Vagina (tissue), 2 donors: ENCODE results near the gene SVOP. TPM values are rescaled to one million over a fixed set of nuclear protein-coding genes. Genes with fewer than 3 reads are reported as not detected.

Experiments
- DNase-seq, 2 donors: peaks; one replicate each; pipeline ENCODE4 v3.0.0-alpha.2; 2017; ENCODE audit errors: extremely low spot score in 2 of 2
- H3K27ac ChIP-seq: fragments of 200-600 bp; sonication (generic); one replicate; pipeline ENCODE4 v1.5.1; 2019
- H3K27me3 ChIP-seq: fragments of 200-600 bp; sonication (generic); one replicate; pipeline ENCODE4 v1.5.1; 2019
- H3K36me3 ChIP-seq, 2 donors: fragments of 200-600 bp; sonication (generic); one replicate each; pipeline ENCODE4 v1.5.1; 2017 to 2019
- H3K4me1 ChIP-seq: fragments of 200-600 bp; sonication (generic); one replicate; pipeline ENCODE4 v1.5.1; 2019
- H3K4me3 ChIP-seq, 2 donors: fragments of 200-600 bp; sonication (generic); 1 replicate in 1 of 2; 2 replicates in 1 of 2; pipeline ENCODE4 v1.5.1; 2016 to 2019
- H3K9me3 ChIP-seq: fragments of 200-600 bp; sonication (generic); one replicate; pipeline ENCODE4 v1.5.1; 2019
- CTCF ChIP-seq, 3 experiments: fragments of 450-650 bp in 2 of 3; fragments of 200-600 bp in 1 of 3; sonication (generic) in 1 of 3; IDR thresholded peaks; one replicate each; pipeline ENCODE4 v1.5.1; 2017 to 2019; ENCODE audit warnings: antibody characterized with exemption in 3 of 3, mild to moderate bottlenecking in 2 of 3, moderate library complexity in 2 of 3
- POLR2A ChIP-seq, 2 donors: fragments of 450-650 bp; IDR thresholded peaks; one replicate each; pipeline ENCODE4 v1.6.1; 2017; ENCODE audit warnings: antibody characterized with exemption in 2 of 2, mild to moderate bottlenecking in 2 of 2, moderate library complexity in 2 of 2
- POLR2AphosphoS5 ChIP-seq, 2 donors: sonication (generic); formaldehyde crosslinking; IDR thresholded peaks; one replicate each; pipeline ENCODE4 v1.9.0; 2017; ENCODE audit warnings: antibody characterized with exemption in 2 of 2, mild to moderate bottlenecking in 2 of 2, low read depth in 1 of 2; ENCODE audit not compliant: insufficient read depth in 1 of 2
- intact Hi-C: fragments of 100-400 bp; cut with DNase I; formaldehyde crosslinking; loops from one replicate; pipeline ENCODE4 v1.15.1; 2023
- total RNA-seq: library from RNA; depleted of rRNA; stranded (reverse); fragments of >200 nt; gene quantifications from one replicate; pipeline ENCODE4 v1.2.3, GENCODE V29; 2016

Gene SVOP
- total RNA-seq, 1 donor from 2014 or later, result under 0.01 TPM

- Histone ChIP-seq H3K9me3 (no peaks in the 10 kb centered on the region), H3K27ac (no peak overlapping the region), H3K36me3 (no peaks in the 10 kb centered on the region), H3K4me1 (no peaks in the 10 kb centered on the region), H3K4me3 (no peak overlapping the region), H3K27me3 (no peaks in the 10 kb centered on the region)
- no peak for TF ChIP-seq POLR2A (IDR thresholded peaks at IDR 0.05)
- no peak for TF ChIP-seq POLR2AphosphoS5 (IDR thresholded peaks at IDR 0.05; ENCODE audit: insufficient read depth in 1 of 2, low read depth in 1 of 2)
- TF ChIP-seq CTCF (IDR thresholded peaks at IDR 0.05), result no peak
- DNase-seq, result no peak
- intact Hi-C loops, result no loop called here
Observed at GRCh38 chr12:108910336-108910735, 110.5 kb downstream of the SVOP start.

- no peaks in the 10 kb centered on the region for H3K27me3 ChIP-seq
- no peak for TF ChIP-seq POLR2A (IDR thresholded peaks at IDR 0.05)
- TF ChIP-seq CTCF (IDR thresholded peaks at IDR 0.05), result no peak
- no peak for TF ChIP-seq POLR2AphosphoS5 (IDR thresholded peaks at IDR 0.05; ENCODE audit: insufficient read depth in 1 of 2, low read depth in 1 of 2)
- no peaks in the 10 kb centered on the region for H3K9me3 ChIP-seq
- no peaks in the 10 kb centered on the region for H3K36me3 ChIP-seq
- H3K27ac ChIP-seq, result no peak overlapping the region
- DNase-seq, result no peak
- no peaks in the 10 kb centered on the region for H3K4me1 ChIP-seq
- no peak overlapping the region for H3K4me3 ChIP-seq
- intact Hi-C loops, result no loop called here
Observed at GRCh38 chr12:108907839-108908351, 113.0 kb downstream of the SVOP start.

GRCh38 chr12:108906971-108907370 lies 113.9 kb downstream of the SVOP start:
- TF ChIP-seq CTCF (IDR thresholded peaks at IDR 0.05) (no peak), POLR2AphosphoS5 (IDR thresholded peaks at IDR 0.05; ENCODE audit: insufficient read depth in 1 of 2, low read depth in 1 of 2) (no peak), POLR2A (IDR thresholded peaks at IDR 0.05) (no peak)
- H3K27me3 ChIP-seq, result no peaks in the 10 kb centered on the region
- H3K27ac ChIP-seq, result no peak overlapping the region
- no peaks in the 10 kb centered on the region for H3K4me1 ChIP-seq
- H3K4me3 ChIP-seq, result no peak overlapping the region
- no peak for DNase-seq
- H3K9me3 ChIP-seq, result no peaks in the 10 kb centered on the region
- H3K36me3 ChIP-seq, result no peaks in the 10 kb centered on the region
- intact Hi-C loops, result no loop called here

GRCh38 chr12:108905725-108906124 lies 115.1 kb downstream of the SVOP start:
- Histone ChIP-seq H3K4me3 (no peak overlapping the region), H3K36me3 (no peaks in the 10 kb centered on the region), H3K9me3 (no peaks in the 10 kb centered on the region), H3K4me1 (no peaks in the 10 kb centered on the region), H3K27ac (no peak overlapping the region), H3K27me3 (no peaks in the 10 kb centered on the region)
- intact Hi-C loops, result no loop called here
- TF ChIP-seq POLR2AphosphoS5 (IDR thresholded peaks at IDR 0.05; ENCODE audit: insufficient read depth in 1 of 2, low read depth in 1 of 2) (no peak), POLR2A (IDR thresholded peaks at IDR 0.05) (no peak)
- no peak for DNase-seq

- H3K27ac ChIP-seq, result no peak overlapping the region
- no peaks in the 10 kb centered on the region for H3K4me1 ChIP-seq
- no peak for TF ChIP-seq POLR2AphosphoS5 (IDR thresholded peaks at IDR 0.05; ENCODE audit: insufficient read depth in 1 of 2, low read depth in 1 of 2)
- TF ChIP-seq CTCF (IDR thresholded peaks at IDR 0.05), result no peak
- no peak for TF ChIP-seq POLR2A (IDR thresholded peaks at IDR 0.05)
- H3K9me3 ChIP-seq, result no peaks in the 10 kb centered on the region
- intact Hi-C loops, result no loop called here
- H3K27me3 ChIP-seq, result no peaks in the 10 kb centered on the region
- no peaks in the 10 kb centered on the region for H3K36me3 ChIP-seq
- no peak overlapping the region for H3K4me3 ChIP-seq
- DNase-seq, result no peak
Observed at GRCh38 chr12:108899145-108899544, 121.7 kb downstream of the SVOP start.
